Astrocyte of the spinal cord (primary cell): ENCODE measurements around the gene NHLH1.

Experiments
- DNase-seq: peaks from one replicate; pipeline ENCODE4 v3.0.0; 2011; ENCODE audit warnings: low read depth, low spot score
- H3K4me3 ChIP-seq: 2 replicates; pipeline ENCODE4 v1.5.1; 2011; ENCODE audit warnings: low read depth, mild to moderate bottlenecking, low read length, moderate library complexity
- in situ Hi-C: cut with HindIII; loops from 2 replicates; pipeline ENCODE4 v1.10.0; 2017; ENCODE audit warnings: low sequenced_read_pairs
- TF ChIP-seq, protein P1 (sequence below): IDR thresholded peaks from 2 replicates; pipeline ENCODE4 v1.5.1; 2012; ENCODE audit warnings: low read depth, mild to moderate bottlenecking, low read length, inconsistent platforms

Gene NHLH1

DNA sequence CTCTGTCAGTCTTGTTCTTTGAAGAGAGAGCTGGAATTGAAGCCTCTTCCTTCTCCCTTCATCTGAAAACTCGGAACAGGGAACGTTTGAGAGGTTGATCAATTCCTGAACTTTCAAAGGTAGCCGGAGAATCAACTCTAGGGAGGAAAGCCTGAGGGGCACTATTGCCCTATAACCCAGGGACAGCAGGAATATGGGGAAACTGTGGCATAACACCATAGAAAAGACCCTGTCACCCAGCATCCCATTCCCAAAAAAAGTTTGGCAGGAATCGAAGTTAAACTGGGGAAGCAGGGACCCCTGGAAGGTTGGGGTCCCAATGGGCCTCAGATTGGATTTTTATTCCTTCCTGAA, 5.1 kb upstream of the NHLH1 start:
- TF ChIP-seq, protein P1, sequence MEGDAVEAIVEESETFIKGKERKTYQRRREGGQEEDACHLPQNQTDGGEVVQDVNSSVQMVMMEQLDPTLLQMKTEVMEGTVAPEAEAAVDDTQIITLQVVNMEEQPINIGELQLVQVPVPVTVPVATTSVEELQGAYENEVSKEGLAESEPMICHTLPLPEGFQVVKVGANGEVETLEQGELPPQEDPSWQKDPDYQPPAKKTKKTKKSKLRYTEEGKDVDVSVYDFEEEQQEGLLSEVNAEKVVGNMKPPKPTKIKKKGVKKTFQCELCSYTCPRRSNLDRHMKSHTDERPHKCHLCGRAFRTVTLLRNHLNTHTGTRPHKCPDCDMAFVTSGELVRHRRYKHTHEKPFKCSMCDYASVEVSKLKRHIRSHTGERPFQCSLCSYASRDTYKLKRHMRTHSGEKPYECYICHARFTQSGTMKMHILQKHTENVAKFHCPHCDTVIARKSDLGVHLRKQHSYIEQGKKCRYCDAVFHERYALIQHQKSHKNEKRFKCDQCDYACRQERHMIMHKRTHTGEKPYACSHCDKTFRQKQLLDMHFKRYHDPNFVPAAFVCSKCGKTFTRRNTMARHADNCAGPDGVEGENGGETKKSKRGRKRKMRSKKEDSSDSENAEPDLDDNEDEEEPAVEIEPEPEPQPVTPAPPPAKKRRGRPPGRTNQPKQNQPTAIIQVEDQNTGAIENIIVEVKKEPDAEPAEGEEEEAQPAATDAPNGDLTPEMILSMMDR, result no peak
- no peak overlapping the region for H3K4me3 ChIP-seq
- in situ Hi-C loops, result no loop called here
- DNase-seq, result no peak

GRCh38 chr1:160362168-160362957, 4.5 kb upstream of the NHLH1 start:
- TF ChIP-seq, protein P1, result no peak
- no peak overlapping the region for H3K4me3 ChIP-seq
- no peak for DNase-seq
- in situ Hi-C loops, result no loop called here

DNA sequence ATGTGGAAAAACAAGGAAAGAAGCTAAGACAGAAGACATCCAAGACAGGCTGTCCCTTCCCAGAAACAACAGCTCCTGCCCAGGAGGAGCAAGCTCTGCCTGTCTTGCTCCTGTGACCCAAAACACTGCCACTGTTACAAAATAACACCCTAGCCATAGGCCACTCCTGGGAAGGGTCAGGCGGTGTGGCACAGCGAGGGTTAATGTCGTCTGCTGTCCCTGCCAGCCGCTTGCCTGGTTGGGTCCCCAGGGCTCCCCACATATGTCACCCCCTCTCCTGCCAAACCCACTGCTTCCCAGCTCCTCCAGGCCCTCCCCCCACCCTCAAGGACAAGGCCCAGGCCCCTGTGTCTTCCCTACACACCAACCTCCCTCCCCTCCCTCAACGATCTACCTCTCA, 3.9 kb upstream of the NHLH1 start:
- no peak for DNase-seq
- in situ Hi-C loops, result no loop called here
- TF ChIP-seq, protein P1, result no peak
- no peak overlapping the region for H3K4me3 ChIP-seq

DNA sequence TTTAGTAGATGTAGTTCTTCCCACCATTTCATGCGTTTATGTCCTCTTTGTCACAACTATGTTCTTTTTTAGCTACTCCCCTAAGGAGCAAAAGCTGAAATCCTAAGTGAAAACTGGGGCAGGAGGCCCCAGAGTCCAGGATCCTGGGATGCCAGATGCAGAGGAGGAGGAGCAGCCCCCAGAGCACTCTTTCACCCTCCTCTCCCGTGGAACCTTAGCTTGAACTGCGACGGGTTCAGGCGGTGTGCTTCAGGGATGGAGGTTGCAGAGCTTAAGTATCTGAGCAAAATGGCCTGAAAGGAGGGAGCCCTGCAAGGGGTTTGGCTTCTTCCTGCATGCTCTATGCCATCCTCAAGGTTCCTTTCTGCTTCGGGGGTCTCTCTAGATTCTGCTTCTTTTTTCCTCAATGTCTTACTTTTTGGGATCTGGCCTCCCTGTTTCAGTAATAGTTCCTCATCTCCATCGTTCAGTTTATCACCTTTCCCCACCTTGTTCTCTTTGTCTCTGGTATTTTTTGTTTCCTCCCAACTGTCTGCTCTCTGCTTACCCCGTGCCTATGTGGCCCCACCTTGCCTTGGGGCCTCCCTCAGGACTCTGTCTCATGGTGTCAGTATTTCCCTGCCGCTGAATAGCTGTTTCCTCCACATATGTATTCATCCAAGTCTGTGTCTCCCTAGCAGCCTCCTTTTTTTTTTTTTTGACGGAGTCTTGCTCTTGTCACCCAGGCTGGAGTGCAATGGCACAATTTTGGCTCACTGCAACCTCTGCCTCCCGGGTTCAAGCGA, 2.7 kb upstream of the NHLH1 start:
- no peak for DNase-seq
- in situ Hi-C loops, result no loop called here
- no peak overlapping the region for H3K4me3 ChIP-seq
- TF ChIP-seq, protein P1, result no peak

- no peak for DNase-seq
These were observed 1.5 kb upstream of the NHLH1 start for GRCh38 chr1:160365325-160365724.

GRCh38 chr1:160367516-160367900, 637 bp downstream of the NHLH1 start:
- in situ Hi-C loops, result no loop called here
- TF ChIP-seq, protein P1, result no peak
- H3K4me3 ChIP-seq, result no peak overlapping the region
- no peak for DNase-seq

More at GRCh38 chr1:160365325-160365724, 1.5 kb upstream of the NHLH1 start:
- TF ChIP-seq, protein P1, result no peak
- H3K4me3 ChIP-seq, result no peak overlapping the region
- in situ Hi-C loops, result no loop called here
